IPS-NIHi11 (cell line): ENCODE data around the gene RNF213.
"Not testable (repeated sequence)": the region's sequence is repeated elsewhere in the genome, so short reads cannot be mapped to it uniquely, and the experiment has no call there.

Experiments
- DNase-seq: peaks from one replicate; pipeline ENCODE4 v3.0.0; 2012; ENCODE audit warnings: mixed read lengths, low spot score

Gene RNF213

GRCh38 chr17:80295146-80295545, 34.5 kb downstream of the RNF213 start:
- DNase-seq, result no peak

DNA sequence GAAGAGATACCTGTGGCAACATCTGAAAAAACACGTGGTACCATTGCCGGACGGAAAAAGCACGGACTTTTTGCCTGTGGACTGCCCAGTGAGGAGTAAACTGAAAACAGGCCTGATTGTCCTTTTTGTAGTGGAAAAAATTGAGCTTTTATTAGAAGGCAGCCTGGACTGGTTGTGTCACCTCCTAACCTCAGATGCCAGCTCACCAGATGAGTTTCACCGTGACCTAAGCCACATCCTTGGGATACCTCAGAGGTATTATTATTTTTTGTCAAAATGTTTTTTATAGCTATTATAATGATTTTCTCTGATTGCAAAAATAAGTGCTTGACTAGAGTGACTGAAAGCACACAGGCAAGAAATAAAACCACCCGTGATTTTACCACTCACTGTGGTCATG, 34.9 kb downstream of the RNF213 start:
- DNase-seq, result no peak

- no peak for DNase-seq
Observed at GRCh38 chr17:80296221-80296620, 35.6 kb downstream of the RNF213 start.

- no peak for DNase-seq
Observed at GRCh38 chr17:80297996-80298560, 37.4 kb downstream of the RNF213 start.

DNA sequence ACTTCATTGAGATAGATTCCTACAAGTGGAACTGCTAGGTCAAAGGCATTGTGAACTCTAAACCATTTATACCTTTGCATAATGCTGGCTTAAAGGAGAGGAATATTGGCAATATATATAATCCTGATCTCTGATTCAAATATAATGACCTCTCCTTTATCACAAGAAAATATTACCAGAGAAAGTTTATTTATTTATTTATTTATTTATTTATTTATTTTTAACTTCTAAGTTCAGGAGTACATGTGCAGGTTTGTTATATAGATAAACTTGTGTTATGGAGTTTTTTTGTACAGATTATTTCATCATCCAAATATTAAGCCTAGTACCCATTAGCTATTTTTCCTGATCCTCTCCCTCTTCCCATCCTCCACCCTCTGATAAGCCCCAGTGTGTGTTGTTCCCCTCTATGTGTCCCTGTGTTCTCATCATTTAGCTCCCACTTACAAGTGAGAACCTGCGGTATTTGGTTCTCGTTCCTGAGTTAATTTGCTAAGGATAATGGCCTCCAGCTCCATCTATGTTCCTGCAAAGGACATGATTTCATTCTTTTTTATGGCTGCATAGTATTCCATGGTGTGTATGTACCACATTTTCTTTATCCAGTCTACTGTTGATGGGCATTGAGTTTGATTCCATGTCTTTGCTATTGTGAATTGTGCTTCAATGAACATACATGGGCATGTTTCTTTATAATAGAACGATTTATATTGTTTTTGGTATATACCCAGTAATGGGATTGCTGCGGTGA, 38.9 kb downstream of the RNF213 start:
- DNase-seq, result not testable (repeated sequence)

GRCh38 chr17:80300756-80301155, 40.1 kb downstream of the RNF213 start:
- DNase-seq, result not testable (repeated sequence)

DNA sequence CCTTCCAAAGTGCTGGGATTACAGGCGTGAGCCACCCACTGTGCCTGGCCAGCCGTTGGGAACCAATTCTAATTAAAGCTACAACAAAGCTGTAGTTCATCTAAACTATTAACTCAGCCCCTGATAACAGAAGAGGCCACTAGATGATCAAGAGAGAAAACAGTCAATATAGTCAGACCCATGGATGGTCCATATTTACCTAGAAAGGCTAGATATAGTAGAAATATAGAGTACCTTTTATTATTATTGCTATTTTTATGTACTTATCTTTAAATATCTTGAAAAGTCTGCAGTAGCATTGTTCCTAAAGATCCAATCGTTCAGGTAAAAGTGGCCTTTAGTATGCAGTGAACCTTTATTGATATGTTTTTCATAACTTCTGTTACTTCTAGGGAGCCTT, 43.2 kb downstream of the RNF213 start:
- no peak for DNase-seq

GRCh38 chr17:80307994-80308691, 47.5 kb downstream of the RNF213 start:
- no peak for DNase-seq

DNA sequence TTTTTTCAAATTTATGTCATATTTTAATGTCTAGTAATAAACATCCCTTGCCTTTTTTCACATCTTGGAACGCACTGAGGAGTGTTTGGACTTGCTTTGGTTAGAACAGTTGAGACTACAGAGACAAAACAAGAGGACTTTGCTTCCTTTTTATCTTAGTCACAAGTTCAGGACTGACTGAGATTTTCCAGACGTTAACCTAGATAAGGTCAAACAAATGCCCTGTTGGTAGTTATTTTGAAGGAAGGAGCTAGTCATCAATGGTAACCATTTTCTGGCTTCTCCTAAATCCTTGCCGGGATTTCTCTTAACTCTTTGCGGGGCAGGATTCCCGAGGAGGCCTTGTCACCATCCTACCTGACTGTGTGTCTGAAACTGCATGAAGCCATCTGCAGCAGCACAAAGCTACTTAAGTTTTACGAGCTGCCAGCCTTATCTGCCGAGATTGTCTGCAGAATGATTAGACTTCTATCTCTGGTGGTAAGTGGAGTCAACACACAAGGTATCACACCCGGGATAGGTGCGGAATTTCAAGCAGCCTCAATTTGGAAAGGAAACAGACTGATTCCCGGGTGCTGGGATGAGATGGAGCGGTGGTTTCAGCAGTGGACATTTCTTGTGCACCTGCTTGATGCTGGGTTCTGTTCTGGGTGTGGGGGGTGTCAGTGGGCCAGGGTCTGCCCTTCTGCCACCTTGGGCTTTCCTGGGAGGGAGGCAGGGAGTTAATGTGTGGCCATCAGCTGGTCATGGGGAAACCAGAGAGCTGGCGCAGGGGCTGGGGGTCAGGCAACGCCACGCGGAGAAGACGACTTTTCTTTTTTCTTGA, 48.3 kb downstream of the RNF213 start:
- DNase-seq, result no peak

- no peak for DNase-seq
Observed at GRCh38 chr17:80311216-80311827, 50.7 kb downstream of the RNF213 start.

DNA sequence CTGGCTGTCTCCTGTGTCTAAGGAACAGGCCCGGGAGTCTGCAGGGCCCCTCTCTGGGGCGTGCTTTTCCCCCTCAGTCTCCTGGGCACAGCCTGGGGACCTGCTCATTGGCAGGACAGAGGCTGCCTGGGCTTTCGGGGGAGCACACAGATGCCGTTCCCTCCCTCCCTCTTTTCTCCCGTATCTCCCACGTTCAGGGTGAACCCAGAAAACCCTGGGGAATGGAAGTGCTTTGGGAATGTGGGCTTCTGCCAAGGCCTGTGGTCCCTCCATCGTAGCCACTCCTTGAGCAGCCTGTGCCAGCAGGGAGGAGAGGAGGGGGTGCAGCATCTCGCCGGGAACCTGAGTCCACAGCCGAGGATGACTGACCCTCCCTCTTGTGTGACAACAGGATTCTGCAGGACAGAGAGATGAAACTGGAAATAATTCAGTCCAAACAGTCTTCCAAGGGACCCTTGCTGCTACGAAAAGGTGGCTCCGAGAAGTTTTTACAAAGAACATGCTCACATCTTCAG, 52.0 kb downstream of the RNF213 start:
- DNase-seq, result no peak

GRCh38 chr17:80313160-80313829, 52.6 kb downstream of the RNF213 start:
- DNase-seq, result no peak

DNA sequence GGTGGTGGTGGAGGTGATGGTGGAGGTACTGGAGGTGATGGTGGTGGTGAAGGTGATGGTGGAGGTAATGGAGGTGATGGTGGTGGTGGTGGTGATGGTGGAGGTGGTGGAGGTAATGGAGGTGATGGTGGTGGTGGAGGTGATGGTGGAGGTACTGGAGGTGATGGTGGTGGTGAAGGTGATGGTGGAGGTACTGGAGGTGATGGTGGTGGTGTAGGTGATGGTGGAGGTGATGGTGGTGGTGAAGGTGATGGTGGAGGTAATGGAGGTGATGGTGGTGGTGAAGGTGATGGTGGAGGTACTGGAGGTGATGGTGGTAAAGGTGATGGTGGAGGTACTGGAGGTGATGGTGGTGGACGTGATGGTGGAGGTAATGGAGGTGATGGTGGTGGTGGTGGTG, 53.3 kb downstream of the RNF213 start:
- not testable (repeated sequence) for DNase-seq

GRCh38 chr17:80315517-80316182, 55.0 kb downstream of the RNF213 start:
- no peak for DNase-seq

- DNase-seq, result no peak
Observed at GRCh38 chr17:80316431-80316830, 55.8 kb downstream of the RNF213 start.

GRCh38 chr17:80316927-80317705, 56.5 kb downstream of the RNF213 start:
- DNase-seq, result no peak

DNA sequence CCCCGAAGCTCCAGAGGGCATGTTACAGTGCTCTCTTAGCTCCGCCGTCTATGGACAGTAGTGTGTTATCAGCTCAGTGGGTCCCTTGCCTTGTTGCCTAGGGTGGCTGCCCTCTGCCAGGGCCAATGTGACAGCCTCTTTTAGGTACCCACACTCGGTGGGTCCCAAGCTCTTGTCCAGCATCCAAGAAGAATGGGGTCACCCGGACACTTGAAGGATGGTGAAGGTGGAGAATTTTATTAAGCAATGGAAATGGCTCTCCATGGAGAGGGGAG, 57.0 kb downstream of the RNF213 start:
- no peak for DNase-seq

DNA sequence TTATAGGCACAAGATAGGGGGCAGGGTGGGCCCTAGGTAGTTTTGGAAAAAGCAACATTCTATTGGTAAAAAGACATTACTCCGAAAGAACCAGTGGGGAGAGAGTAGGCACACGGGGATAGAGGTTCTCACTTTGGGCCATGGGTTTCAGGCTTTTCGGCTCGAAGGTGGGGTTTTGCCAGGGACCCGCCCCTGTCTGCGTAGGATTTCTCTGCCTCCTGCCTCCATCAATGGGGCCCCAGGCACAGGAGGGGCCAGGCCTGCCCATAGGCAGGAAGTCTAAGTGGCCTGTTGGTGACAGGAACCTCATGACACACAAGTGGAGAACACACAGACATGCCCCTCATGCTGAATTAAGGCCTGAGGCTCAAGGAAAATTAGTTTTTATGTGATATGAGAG, 57.5 kb downstream of the RNF213 start:
- DNase-seq, result no peak

- DNase-seq, result no peak
Observed at GRCh38 chr17:80319262-80319998, 58.8 kb downstream of the RNF213 start.

DNA sequence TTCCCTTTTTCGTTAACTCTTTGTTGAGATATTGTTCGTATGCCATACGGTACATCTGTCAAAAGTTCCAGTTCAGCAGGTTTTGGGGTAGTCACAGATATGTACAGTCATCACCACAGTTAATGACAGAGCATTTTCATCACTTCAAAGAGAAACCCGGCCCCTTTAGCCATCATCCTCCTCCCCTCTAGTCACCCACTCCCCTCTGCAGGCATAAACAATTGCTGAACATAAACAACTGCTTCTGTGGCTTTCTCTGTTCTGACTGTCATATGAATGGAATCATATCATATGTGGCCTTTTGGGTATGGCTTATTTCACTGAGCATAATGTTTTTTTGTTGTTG, 59.3 kb downstream of the RNF213 start:
- no peak for DNase-seq
